CD4-positive, alpha-beta T cell (primary cell): ENCODE data around the gene LRRTM4. TPM values are rescaled to one million over a fixed set of nuclear protein-coding genes. Genes with fewer than 3 reads are reported as not detected.

Source experiments
- ATAC-seq: fragments of 200-7000 bp; cut with Tn5 transposase; one replicate; pipeline ENCODE4 v1.10.0; 2022; ENCODE audit warnings: mild to moderate bottlenecking; ENCODE audit not compliant: poor library complexity
- CTCF ChIA-PET: fragments of 350-600 bp; sonication (Branson Sonifier 250); formaldehyde crosslinking; loops from one replicate; lab custom pipeline; 2021; ENCODE audit warnings: antibody characterized with exemption, inconsistent platforms; lab: Charles Lee
- POLR2A ChIA-PET: fragments of 350-600 bp; sonication (Branson Sonifier 250); formaldehyde crosslinking; loops from one replicate; lab custom pipeline; 2021; ENCODE audit warnings: antibody characterized with exemption, inconsistent platforms; lab: Charles Lee
- DNase-seq, 14 experiments: peaks; one replicate each; pipeline ENCODE4 v3.0.0-alpha.2; 2013 to 2020; ENCODE audit warnings: mixed read lengths in 2 of 14
- H3K27ac ChIP-seq, 2 donors: one replicate each; pipeline versions ENCODE4 v1.5.1 to v1.7.0; 2013; ENCODE audit warnings: low read length in 2 of 2, low read depth in 1 of 2, mild to moderate bottlenecking in 1 of 2
- H3K27me3 ChIP-seq, 2 experiments: 1 replicate in 1 of 2; 2 replicates in 1 of 2; pipeline versions ENCODE4 v1.6.1 to v1.7.0; 2013; ENCODE audit warnings: low read length in 2 of 2, control low read depth in 1 of 2, mild to moderate bottlenecking in 1 of 2, moderate library complexity in 1 of 2; ENCODE audit not compliant: insufficient read depth in 2 of 2, control insufficient read depth in 1 of 2
- H3K36me3 ChIP-seq: one replicate; pipeline ENCODE4 v1.6.1; 2013; ENCODE audit warnings: low read length, control low read depth; ENCODE audit not compliant: insufficient read depth
- H3K4me1 ChIP-seq: one replicate; pipeline ENCODE4 v1.6.1; 2013; ENCODE audit warnings: low read length, control low read depth; ENCODE audit not compliant: insufficient read depth
- H3K4me3 ChIP-seq: one replicate; pipeline ENCODE4 v1.5.1; 2013; ENCODE audit warnings: mild to moderate bottlenecking, low read length, moderate library complexity
- H3K9me3 ChIP-seq, 2 experiments: 1 replicate in 1 of 2; 2 replicates in 1 of 2; pipeline versions ENCODE4 v1.6.1 to v1.7.0; 2013; ENCODE audit warnings: low read length in 2 of 2, mild to moderate bottlenecking in 2 of 2, control low read depth in 1 of 2, moderate library complexity in 1 of 2; ENCODE audit not compliant: control insufficient read depth in 1 of 2, insufficient read depth in 1 of 2
- H3K27ac Mint-ChIP-seq: one replicate; pipeline ENCODE4 v1.8.0; 2020; ENCODE audit warnings: mixed read lengths
- H3K27me3 Mint-ChIP-seq: one replicate; pipeline ENCODE4 v1.8.0; 2021; ENCODE audit warnings: mixed read lengths
- H3K36me3 Mint-ChIP-seq: one replicate; pipeline ENCODE4 v1.8.0; 2021; ENCODE audit warnings: low read depth, mixed read lengths
- H3K4me1 Mint-ChIP-seq: one replicate; pipeline ENCODE4 v1.8.0; 2021; ENCODE audit warnings: low read depth, mixed read lengths
- H3K4me3 Mint-ChIP-seq: one replicate; pipeline ENCODE4 v1.8.0; 2020; ENCODE audit warnings: mild to moderate bottlenecking, mixed read lengths
- H3K9me3 Mint-ChIP-seq: one replicate; pipeline ENCODE4 v1.8.0; 2020; ENCODE audit warnings: mixed read lengths
- intact Hi-C, 2 experiments: fragments of 100-400 bp; cut with DNase I in 1 of 2; cut with micrococcal nuclease in 1 of 2; formaldehyde crosslinking; loops; one replicate each; pipeline versions ENCODE4 v1.15.1 to v1.9.0; 2023 to 2025; cut with DNase I, micrococcal nuclease
- total RNA-seq, 174 experiments: library from RNA in 2 of 174; stranded (reverse) in 2 of 174; gene quantifications; one replicate each; pipeline ENCODE4 v1.2.3 and lab custom pipeline; 2021 to 2026
- TF ChIP-seq, protein P1 (sequence below): fragments of 200-600 bp; IDR thresholded peaks from one replicate; pipeline ENCODE4 v1.8.0; 2022; ENCODE audit warnings: antibody characterized with exemption, mild to moderate bottlenecking

Gene LRRTM4
- total RNA-seq, 2 experiments from 2014 or later, result not detected

DNA sequence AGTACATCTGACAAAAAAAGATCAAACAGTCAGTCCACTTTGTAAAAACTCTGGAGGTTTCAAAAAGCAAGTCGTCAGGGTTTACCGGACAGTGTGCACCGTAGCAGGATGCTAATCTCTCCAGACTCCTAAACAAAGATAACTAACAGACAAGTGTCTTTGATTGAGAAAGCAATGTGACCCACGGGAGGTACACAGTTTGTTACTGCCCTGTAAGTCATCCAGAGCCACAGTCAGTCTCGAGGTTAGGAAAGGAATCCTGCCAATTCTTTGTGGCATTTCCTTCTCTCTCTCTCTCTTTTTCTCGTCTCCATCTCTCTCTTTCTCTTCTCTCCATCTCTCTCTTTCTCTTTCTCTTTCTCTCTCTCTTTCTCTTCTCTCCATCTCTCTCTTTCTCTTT lies 42.8 kb downstream of the LRRTM4 start:
- Histone ChIP-seq H3K27ac (no peak overlapping the region), H3K4me1 (no peaks in the 10 kb centered on the region), H3K9me3 (peaks cover 0 to 9% of the 10 kb centered on the region in 2 experiments), H3K4me3 (no peak overlapping the region), H3K27me3 (no peaks in the 10 kb centered on the region), H3K36me3 (no peaks in the 10 kb centered on the region)
- H3K27me3 Mint-ChIP-seq, result no peaks in the 10 kb centered on the region
- no peaks in the 10 kb centered on the region for H3K4me1 Mint-ChIP-seq
- TF ChIP-seq, protein P1, sequence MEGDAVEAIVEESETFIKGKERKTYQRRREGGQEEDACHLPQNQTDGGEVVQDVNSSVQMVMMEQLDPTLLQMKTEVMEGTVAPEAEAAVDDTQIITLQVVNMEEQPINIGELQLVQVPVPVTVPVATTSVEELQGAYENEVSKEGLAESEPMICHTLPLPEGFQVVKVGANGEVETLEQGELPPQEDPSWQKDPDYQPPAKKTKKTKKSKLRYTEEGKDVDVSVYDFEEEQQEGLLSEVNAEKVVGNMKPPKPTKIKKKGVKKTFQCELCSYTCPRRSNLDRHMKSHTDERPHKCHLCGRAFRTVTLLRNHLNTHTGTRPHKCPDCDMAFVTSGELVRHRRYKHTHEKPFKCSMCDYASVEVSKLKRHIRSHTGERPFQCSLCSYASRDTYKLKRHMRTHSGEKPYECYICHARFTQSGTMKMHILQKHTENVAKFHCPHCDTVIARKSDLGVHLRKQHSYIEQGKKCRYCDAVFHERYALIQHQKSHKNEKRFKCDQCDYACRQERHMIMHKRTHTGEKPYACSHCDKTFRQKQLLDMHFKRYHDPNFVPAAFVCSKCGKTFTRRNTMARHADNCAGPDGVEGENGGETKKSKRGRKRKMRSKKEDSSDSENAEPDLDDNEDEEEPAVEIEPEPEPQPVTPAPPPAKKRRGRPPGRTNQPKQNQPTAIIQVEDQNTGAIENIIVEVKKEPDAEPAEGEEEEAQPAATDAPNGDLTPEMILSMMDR, result no peak
- peaks cover 9% of the 10 kb centered on the region for H3K9me3 Mint-ChIP-seq
- ChIA-PET CTCF (no interaction called here), POLR2A (no interaction called here)
- no peaks in the 10 kb centered on the region for H3K36me3 Mint-ChIP-seq
- no peak for ATAC-seq
- no peak overlapping the region for H3K4me3 Mint-ChIP-seq
- DNase-seq, result no peak
- intact Hi-C loops, result no loop called here
- no peak overlapping the region for H3K27ac Mint-ChIP-seq

DNA sequence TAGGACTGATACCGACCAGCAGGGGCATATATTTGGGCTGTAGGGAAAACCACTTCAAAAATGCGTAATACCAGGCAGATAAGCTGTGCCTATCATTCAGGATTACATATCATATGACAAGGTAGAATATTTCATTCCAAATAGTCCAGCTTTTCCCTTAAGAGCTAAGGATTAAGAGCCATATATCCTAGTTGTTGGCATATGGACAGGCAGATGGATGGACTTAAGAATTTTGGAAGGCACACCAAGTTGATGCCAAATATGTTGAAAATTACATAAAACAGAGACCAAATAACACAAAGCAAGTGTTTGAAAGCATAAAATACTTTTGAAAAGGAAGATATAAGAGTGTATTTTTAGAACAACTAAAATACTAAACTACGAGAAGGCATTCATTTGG lies 52.1 kb downstream of the LRRTM4 start:
- H3K36me3 Mint-ChIP-seq, result no peaks in the 10 kb centered on the region
- intact Hi-C loops, result no loop called here
- H3K9me3 ChIP-seq, result no peaks in the 10 kb centered on the region
- no peak overlapping the region for H3K4me3 ChIP-seq
- H3K4me1 ChIP-seq, result no peaks in the 10 kb centered on the region
- ChIA-PET CTCF (no interaction called here), POLR2A (no interaction called here)
- no peak overlapping the region for H3K4me3 Mint-ChIP-seq
- no peaks in the 10 kb centered on the region for H3K36me3 ChIP-seq
- no peaks in the 10 kb centered on the region for H3K27me3 ChIP-seq
- no peaks in the 10 kb centered on the region for H3K4me1 Mint-ChIP-seq
- ATAC-seq, result no peak
- H3K27me3 Mint-ChIP-seq, result no peaks in the 10 kb centered on the region
- TF ChIP-seq, protein P1, result no peak
- H3K27ac Mint-ChIP-seq, result no peak overlapping the region
- no peak for DNase-seq
- no peak overlapping the region for H3K27ac ChIP-seq
- H3K9me3 Mint-ChIP-seq, result peaks cover 9% of the 10 kb centered on the region

DNA sequence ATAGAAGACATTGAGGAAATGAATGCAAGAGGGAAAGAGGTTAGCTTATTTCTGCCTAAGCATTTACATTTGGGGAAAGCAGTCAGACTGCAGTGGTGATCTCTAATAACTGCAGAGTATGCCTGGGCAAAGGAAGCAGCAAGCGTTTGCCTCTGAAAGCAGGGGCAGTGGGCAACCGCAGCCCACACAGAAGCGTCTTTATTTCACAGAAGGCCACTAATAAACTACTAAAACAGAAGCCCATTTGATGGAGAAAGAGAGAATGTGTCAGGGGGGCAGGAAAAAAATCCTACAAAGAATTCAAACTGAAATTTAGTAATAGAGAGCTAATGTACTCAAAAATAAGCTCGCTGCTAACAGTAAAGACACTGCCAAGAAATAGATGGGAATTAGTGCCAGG lies 53.1 kb downstream of the LRRTM4 start:
- ATAC-seq, result no peak
- H3K4me3 ChIP-seq, result no peak overlapping the region
- H3K36me3 ChIP-seq, result no peaks in the 10 kb centered on the region
- Mint-ChIP-seq H3K27me3 (no peaks in the 10 kb centered on the region), H3K36me3 (no peaks in the 10 kb centered on the region), H3K27ac (no peak overlapping the region), H3K4me1 (no peaks in the 10 kb centered on the region), H3K4me3 (no peak overlapping the region), H3K9me3 (peaks cover 9% of the 10 kb centered on the region)
- no peaks in the 10 kb centered on the region for H3K4me1 ChIP-seq
- no peak for DNase-seq
- intact Hi-C loops, result no loop called here
- POLR2A ChIA-PET, result no interaction called here
- H3K27me3 ChIP-seq, result no peaks in the 10 kb centered on the region
- TF ChIP-seq, protein P1, result no peak
- no peak overlapping the region for H3K27ac ChIP-seq
- CTCF ChIA-PET, result no interaction called here
- no peaks in the 10 kb centered on the region for H3K9me3 ChIP-seq
